B cell (primary cell): ENCODE data around the gene GJA10.

Experiments used
- EZH2 ChIP-seq: IDR thresholded peaks from 2 replicates; pipeline ENCODE4 v1.6.1; 2012; ENCODE audit warnings: borderline replicate concordance, low read depth, mild to moderate bottlenecking, moderate library complexity, low read length; ENCODE audit not compliant: insufficient read depth, poor library complexity, severe bottlenecking
- TF ChIP-seq, protein P1 (sequence below): fragments of 200-600 bp; IDR thresholded peaks from one replicate; pipeline ENCODE4 v1.8.0; 2022; ENCODE audit warnings: antibody characterized with exemption, mild to moderate bottlenecking

- TF ChIP-seq, protein P1, sequence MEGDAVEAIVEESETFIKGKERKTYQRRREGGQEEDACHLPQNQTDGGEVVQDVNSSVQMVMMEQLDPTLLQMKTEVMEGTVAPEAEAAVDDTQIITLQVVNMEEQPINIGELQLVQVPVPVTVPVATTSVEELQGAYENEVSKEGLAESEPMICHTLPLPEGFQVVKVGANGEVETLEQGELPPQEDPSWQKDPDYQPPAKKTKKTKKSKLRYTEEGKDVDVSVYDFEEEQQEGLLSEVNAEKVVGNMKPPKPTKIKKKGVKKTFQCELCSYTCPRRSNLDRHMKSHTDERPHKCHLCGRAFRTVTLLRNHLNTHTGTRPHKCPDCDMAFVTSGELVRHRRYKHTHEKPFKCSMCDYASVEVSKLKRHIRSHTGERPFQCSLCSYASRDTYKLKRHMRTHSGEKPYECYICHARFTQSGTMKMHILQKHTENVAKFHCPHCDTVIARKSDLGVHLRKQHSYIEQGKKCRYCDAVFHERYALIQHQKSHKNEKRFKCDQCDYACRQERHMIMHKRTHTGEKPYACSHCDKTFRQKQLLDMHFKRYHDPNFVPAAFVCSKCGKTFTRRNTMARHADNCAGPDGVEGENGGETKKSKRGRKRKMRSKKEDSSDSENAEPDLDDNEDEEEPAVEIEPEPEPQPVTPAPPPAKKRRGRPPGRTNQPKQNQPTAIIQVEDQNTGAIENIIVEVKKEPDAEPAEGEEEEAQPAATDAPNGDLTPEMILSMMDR, result no peak
- TF ChIP-seq EZH2, result no peak
Observed at GRCh38 chr6:89862698-89863097, 31.6 kb upstream of the GJA10 start.
